Glutamatergic neuron (in vitro differentiated cells): Measurements from ENCODE around the gene SRBD1. TPM values are rescaled to one million over a fixed set of nuclear protein-coding genes. Genes with fewer than 3 reads are reported as not detected.

Experiments
- DNase-seq: peaks from one replicate; pipeline ENCODE4 v3.0.0; 2022
- H3K27ac Mint-ChIP-seq: one replicate; pipeline ENCODE4 v1.8.0; 2020; ENCODE audit warnings: mild to moderate bottlenecking, mixed read lengths, inconsistent platforms; ENCODE audit not compliant: unreplicated experiment
- H3K27me3 Mint-ChIP-seq: one replicate; pipeline ENCODE4 v1.8.0; 2020; ENCODE audit warnings: mild to moderate bottlenecking, moderate library complexity, mixed read lengths, inconsistent platforms; ENCODE audit not compliant: unreplicated experiment
- H3K36me3 Mint-ChIP-seq: one replicate; pipeline ENCODE4 v1.8.0; 2020; ENCODE audit warnings: mild to moderate bottlenecking, mixed read lengths, inconsistent platforms; ENCODE audit not compliant: unreplicated experiment
- H3K4me1 Mint-ChIP-seq: one replicate; pipeline ENCODE4 v1.8.0; 2020; ENCODE audit warnings: mild to moderate bottlenecking, low read depth, mixed read lengths, inconsistent platforms; ENCODE audit not compliant: unreplicated experiment
- H3K4me3 Mint-ChIP-seq: one replicate; pipeline ENCODE4 v1.8.0; 2020; ENCODE audit warnings: mild to moderate bottlenecking, mixed read lengths, inconsistent platforms; ENCODE audit not compliant: unreplicated experiment
- H3K9me3 Mint-ChIP-seq: one replicate; pipeline ENCODE4 v1.8.0; 2020; ENCODE audit warnings: mild to moderate bottlenecking, moderate library complexity, mixed read lengths, inconsistent platforms; ENCODE audit not compliant: unreplicated experiment
- total RNA-seq: library from RNA; stranded (reverse); fragmentation: NEBNext Ultra II Directional; extraction: Animal tissue kit (Norgen Biotek cat#: 25700); gene quantifications from one replicate; pipeline ENCODE4 v1.2.1, GENCODE V29; 2021; ENCODE audit not compliant: unreplicated experiment
- TF ChIP-seq, protein P1 (sequence below): fragments of 200-600 bp; sonication (generic); IDR thresholded peaks from one replicate; pipeline ENCODE4 v1.5.0; 2021; ENCODE audit not compliant: partially characterized antibody, unreplicated experiment

Gene SRBD1
- total RNA-seq, 1 donor from 2014 or later: 16.1 TPM

DNA sequence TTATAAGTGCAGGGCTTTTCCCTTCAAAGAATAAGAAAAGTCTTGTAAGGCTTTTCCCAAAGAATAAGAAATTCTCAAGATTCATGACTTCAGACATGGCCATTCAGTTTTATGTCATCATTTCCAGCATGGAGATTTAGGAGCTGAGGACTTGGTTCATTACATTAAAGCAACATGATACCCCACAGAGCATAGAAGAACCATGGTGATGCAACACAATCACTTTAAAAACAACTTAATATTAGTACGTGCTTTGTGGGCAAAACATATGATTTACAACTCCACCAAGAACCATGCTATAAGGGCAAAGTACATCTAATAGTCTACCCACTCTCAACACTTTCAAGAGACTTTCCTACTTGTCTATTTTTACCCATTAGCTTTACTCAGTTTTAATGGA, 214.4 kb downstream of the SRBD1 start:
- Mint-ChIP-seq H3K27me3 (no peaks in the 10 kb centered on the region), H3K36me3 (no peaks in the 10 kb centered on the region), H3K4me3 (no peak overlapping the region), H3K27ac (no peak overlapping the region), H3K9me3 (no peaks in the 10 kb centered on the region), H3K4me1 (peaks cover 13% of the 10 kb centered on the region)
- TF ChIP-seq, protein P1, sequence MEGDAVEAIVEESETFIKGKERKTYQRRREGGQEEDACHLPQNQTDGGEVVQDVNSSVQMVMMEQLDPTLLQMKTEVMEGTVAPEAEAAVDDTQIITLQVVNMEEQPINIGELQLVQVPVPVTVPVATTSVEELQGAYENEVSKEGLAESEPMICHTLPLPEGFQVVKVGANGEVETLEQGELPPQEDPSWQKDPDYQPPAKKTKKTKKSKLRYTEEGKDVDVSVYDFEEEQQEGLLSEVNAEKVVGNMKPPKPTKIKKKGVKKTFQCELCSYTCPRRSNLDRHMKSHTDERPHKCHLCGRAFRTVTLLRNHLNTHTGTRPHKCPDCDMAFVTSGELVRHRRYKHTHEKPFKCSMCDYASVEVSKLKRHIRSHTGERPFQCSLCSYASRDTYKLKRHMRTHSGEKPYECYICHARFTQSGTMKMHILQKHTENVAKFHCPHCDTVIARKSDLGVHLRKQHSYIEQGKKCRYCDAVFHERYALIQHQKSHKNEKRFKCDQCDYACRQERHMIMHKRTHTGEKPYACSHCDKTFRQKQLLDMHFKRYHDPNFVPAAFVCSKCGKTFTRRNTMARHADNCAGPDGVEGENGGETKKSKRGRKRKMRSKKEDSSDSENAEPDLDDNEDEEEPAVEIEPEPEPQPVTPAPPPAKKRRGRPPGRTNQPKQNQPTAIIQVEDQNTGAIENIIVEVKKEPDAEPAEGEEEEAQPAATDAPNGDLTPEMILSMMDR: no peak
- DNase-seq: no peak

DNA sequence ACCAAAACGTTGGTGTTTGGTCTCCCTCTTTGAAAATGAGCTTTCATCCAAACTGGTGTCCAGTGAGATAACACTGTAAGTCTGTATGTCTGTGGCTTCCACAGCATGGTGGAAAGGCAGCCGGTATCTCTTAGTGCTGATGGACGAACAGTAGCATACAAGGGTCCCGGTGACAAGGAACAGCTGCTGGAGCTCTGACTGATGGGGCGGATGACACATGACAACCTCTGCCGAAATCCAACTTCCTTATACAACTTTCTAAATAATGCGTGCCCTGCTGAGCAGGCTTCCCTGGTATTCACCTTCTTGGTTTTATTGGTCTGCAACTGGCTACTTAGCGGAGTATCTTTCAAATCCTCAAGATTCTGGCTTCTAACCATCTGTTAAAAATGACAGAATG, 216.2 kb downstream of the SRBD1 start:
- TF ChIP-seq, protein P1: no peak
- DNase-seq: no peak
- no peak overlapping the region for H3K4me3 Mint-ChIP-seq
- peaks cover 14% of the 10 kb centered on the region for H3K4me1 Mint-ChIP-seq
- no peaks in the 10 kb centered on the region for H3K9me3 Mint-ChIP-seq
- H3K27me3 Mint-ChIP-seq: no peaks in the 10 kb centered on the region
- H3K27ac Mint-ChIP-seq: no peak overlapping the region
- H3K36me3 Mint-ChIP-seq: no peaks in the 10 kb centered on the region

DNA sequence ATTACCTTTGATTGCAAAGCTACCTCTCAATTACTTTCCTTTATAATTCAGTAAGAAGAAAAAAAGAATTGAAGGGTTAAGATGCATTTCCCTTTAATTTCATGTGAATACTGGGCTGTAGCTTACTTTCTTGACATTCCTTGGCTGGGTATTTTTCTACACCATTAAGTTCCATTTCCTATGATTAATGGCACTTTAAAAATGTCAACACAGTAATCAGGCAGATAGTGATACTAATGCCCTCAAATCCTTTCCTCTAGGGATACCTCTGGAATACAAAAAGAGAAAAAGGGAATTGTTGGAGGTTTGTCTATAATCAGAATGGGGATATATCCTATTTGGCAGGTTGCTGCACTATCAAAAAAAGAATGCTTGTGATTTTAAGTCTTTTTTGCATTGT, 216.9 kb downstream of the SRBD1 start:
- H3K4me3 Mint-ChIP-seq: no peak overlapping the region
- H3K9me3 Mint-ChIP-seq: no peaks in the 10 kb centered on the region
- H3K27me3 Mint-ChIP-seq: no peaks in the 10 kb centered on the region
- no peaks in the 10 kb centered on the region for H3K36me3 Mint-ChIP-seq
- DNase-seq: no peak
- H3K4me1 Mint-ChIP-seq: peaks cover 14% of the 10 kb centered on the region
- H3K27ac Mint-ChIP-seq: no peak overlapping the region
- TF ChIP-seq, protein P1: no peak

DNA sequence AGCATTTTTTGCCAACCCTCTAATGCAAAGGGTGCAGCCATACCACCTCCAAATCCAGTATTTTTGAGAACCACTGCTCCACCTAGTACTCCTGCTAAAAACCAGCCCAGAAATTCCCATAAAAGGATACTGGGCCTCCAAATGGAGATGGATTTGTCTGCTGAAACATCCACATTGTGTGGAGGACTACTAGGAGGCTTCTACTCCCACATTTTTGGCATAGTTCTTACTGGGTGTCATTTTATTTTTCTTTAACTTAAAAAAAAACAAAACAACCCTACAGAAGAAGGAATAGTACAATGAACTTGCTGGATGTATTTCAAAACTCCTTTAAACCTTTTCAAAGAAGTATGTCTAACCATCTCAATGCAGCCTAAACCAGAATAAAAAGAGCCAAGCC, 219.2 kb downstream of the SRBD1 start:
- Mint-ChIP-seq H3K4me1 (peaks cover 14% of the 10 kb centered on the region), H3K36me3 (no peaks in the 10 kb centered on the region), H3K27me3 (no peaks in the 10 kb centered on the region), H3K4me3 (no peak overlapping the region), H3K27ac (no peak overlapping the region), H3K9me3 (no peaks in the 10 kb centered on the region)
- no peak for DNase-seq
- TF ChIP-seq, protein P1: no peak

DNA sequence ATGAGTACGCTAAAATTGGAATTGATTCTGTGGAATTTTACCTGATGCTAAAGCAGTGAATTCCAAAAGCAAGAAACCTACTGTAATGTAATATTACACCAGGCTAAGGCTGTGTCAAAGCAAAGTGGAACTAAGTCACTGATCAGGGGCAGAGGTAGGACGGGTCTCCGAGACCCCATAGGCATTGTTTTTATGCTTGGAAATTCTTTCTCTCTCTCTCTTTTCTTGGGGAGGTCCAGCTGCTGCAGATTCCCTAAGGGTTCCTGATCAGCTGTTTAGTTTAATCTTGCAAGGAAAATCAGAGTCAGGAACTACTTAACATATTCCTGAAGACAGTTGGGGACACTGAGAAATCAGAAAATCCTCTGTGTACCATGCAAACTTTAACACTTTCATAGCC, 220.2 kb downstream of the SRBD1 start:
- H3K9me3 Mint-ChIP-seq: no peaks in the 10 kb centered on the region
- H3K27me3 Mint-ChIP-seq: no peaks in the 10 kb centered on the region
- no peaks in the 10 kb centered on the region for H3K36me3 Mint-ChIP-seq
- no peak overlapping the region for H3K4me3 Mint-ChIP-seq
- H3K27ac Mint-ChIP-seq: no peak overlapping the region
- DNase-seq: no peak
- peaks cover 14% of the 10 kb centered on the region for H3K4me1 Mint-ChIP-seq
- TF ChIP-seq, protein P1: no peak
